C4-2B (cell line): ENCODE measurements around the gene TNFRSF13B.
A peak's percentile ranks its signal among the peaks of the same experiment; 100 is the strongest.

Experiments
- H3K27ac ChIP-seq: fragments of 450-650 bp; 2 replicates; pipeline ENCODE4 v1.5.1; 2017
- ZFX ChIP-seq: fragments of 450-650 bp; IDR thresholded peaks from 2 replicates; pipeline ENCODE4 v1.6.1; 2017
- TF ChIP-seq, protein P1 (sequence below): fragments of 450-650 bp; conservative IDR thresholded peaks from 2 replicates; pipeline ENCODE4 v1.5.1; 2017; ENCODE audit warnings: mild to moderate bottlenecking

The TNFRSF13B gene

DNA sequence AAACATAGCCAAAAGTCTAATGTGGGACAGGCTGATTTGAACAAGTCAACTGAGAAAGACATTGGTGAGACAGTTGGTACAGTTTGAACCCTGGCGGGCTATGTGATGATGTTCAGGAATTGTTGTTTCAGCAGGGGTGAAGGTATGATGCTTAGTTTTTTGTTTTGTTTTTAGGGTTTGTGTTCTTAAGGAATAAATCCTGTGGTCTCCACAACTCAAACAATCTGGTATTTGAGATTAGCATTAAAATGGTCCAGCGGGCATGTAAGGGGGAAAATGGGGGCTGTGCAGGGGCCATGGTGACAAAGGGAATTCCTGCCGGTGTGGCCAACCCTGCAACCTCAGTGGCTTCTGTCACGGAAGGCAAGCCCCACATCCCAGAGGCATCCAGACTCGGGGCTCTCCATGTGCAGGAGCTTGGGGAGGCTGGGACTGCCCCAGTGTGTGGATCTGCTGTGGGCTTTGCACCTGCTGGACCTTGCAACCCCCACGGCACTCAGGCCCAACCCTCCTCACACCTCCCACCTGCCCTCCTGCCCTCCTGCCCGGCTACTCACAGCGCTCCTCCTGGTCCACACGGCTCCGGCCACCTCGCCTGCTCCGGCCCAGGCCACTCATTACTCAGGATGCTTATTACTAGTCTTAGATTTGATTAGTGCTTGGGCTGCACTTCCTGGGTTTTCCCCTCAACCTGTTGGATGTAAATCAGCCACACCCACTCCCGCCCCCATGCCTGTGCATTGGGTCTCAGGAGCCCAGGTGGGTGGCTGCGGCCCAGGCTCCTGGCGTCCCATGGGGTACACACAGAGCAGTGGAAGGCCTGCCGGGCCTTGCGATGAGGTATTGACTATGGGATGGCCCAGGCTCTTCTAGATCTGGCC lies at the start of gene TNFRSF13B:
Gene TNFRSF13B, minus strand, starts transcription at position 661 of the 881 bp plus-strand sequence. Its CDS starts 43 bp downstream, at position 618.
- no peak for TF ChIP-seq ZFX
- TF ChIP-seq, protein P1, sequence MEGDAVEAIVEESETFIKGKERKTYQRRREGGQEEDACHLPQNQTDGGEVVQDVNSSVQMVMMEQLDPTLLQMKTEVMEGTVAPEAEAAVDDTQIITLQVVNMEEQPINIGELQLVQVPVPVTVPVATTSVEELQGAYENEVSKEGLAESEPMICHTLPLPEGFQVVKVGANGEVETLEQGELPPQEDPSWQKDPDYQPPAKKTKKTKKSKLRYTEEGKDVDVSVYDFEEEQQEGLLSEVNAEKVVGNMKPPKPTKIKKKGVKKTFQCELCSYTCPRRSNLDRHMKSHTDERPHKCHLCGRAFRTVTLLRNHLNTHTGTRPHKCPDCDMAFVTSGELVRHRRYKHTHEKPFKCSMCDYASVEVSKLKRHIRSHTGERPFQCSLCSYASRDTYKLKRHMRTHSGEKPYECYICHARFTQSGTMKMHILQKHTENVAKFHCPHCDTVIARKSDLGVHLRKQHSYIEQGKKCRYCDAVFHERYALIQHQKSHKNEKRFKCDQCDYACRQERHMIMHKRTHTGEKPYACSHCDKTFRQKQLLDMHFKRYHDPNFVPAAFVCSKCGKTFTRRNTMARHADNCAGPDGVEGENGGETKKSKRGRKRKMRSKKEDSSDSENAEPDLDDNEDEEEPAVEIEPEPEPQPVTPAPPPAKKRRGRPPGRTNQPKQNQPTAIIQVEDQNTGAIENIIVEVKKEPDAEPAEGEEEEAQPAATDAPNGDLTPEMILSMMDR: no peak
- H3K27ac ChIP-seq: no peak within 1 kb of the TSS

DNA sequence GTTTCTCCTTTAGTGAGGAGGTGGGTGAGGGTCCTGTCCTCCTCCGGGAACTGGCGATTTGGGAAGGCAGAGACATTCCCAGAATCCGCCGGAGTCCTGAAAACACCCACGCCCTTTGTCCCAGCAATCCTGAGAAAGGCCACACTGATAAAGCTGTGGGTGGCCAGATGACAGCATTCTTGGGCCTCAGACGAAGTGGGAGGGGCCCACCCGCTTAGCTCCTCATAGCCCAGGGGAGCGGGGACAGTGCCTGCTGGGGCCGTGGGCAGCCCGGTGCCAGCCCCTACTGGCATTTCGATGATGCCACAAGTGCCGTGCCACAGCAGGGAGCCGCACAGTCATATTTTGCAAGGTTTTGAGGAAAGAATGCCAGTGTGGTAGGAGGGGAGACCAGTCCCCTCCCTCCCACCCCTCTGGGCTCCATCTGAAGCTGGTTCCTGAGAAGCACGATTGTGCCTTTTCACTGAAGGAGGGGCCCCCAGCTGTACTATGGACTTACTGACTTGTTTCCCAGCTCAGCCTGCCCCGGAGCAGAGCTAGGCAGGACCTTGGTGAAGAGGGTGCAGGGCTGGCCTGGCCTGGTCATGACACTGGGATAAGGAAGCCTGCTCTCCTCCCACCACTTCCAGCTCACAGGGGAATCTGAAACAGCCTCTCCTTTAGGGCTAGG lies 49.4 kb upstream of the TNFRSF13B start:
- H3K27ac ChIP-seq: no peak overlapping the region
- TF ChIP-seq, protein P1: no peak
- no peak for TF ChIP-seq ZFX

DNA sequence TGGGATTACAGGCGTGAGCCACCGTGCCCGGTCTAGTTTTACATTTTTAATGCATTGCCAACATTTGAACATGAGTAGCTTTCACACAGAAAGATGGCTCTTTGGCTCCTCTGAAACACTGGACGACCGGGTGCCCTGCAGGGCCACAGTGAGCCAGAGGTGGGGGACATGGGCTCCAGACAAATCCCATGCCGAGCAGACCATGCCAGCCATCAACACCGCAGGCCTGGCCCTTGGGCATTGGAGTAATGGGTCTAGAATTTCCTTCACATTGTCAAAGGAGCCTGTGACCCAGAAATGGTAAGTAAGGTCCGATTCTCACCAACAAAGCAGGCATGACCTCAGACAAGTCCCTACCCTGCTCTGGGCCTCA lies 48.9 kb upstream of the TNFRSF13B start:
- no peak for TF ChIP-seq ZFX
- TF ChIP-seq, protein P1: no peak
- no peak overlapping the region for H3K27ac ChIP-seq

DNA sequence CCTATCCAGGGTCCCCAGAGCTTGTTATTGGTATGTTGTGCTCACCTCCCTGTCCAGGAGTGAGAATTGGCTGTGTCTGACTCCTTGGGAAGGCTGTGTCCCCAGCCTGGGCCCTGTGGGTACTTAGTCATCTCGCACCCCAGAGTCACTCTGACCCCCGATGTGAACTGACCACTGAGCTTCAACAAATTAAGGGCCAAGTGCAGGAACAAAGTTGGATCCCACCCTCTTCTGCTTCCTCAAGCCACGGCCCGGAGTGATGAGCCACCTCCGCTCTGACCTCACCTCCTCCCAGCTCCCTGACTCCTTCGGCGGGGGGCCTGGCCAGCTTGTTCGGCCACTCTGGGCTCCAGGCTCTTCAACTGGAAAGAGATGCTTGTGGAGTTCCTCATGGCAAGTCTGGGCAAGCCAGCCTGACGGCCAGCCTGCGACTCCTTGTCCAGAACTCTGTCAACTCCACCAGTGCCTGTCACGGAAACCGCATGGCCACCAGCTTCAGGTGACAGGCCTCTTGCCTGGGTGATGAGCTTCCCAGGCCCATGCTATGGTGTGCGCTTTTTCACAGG lies 48.1 kb upstream of the TNFRSF13B start:
- TF ChIP-seq, protein P1: no peak
- TF ChIP-seq ZFX: no peak
- H3K27ac ChIP-seq: peak overlapping the region; percentile 72

DNA sequence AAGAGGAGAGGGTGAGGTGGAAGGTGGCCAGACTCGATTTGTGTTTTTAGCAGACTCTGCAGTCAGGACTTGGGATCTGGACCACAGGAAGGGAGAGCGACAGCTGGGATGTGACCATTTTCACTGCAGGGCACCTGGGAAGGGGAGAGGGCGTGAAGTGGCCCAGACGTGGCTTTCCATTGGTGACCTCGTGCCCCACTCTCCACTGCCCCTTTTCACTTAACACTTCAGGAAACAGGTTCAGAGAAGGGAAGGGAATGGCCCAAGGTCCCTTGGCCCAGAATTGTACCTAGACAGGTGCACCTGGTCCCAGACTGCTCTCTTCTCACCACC lies 47.5 kb upstream of the TNFRSF13B start:
- peak overlapping the region; percentile 72 for H3K27ac ChIP-seq
- no peak for TF ChIP-seq ZFX
- TF ChIP-seq, protein P1: no peak

DNA sequence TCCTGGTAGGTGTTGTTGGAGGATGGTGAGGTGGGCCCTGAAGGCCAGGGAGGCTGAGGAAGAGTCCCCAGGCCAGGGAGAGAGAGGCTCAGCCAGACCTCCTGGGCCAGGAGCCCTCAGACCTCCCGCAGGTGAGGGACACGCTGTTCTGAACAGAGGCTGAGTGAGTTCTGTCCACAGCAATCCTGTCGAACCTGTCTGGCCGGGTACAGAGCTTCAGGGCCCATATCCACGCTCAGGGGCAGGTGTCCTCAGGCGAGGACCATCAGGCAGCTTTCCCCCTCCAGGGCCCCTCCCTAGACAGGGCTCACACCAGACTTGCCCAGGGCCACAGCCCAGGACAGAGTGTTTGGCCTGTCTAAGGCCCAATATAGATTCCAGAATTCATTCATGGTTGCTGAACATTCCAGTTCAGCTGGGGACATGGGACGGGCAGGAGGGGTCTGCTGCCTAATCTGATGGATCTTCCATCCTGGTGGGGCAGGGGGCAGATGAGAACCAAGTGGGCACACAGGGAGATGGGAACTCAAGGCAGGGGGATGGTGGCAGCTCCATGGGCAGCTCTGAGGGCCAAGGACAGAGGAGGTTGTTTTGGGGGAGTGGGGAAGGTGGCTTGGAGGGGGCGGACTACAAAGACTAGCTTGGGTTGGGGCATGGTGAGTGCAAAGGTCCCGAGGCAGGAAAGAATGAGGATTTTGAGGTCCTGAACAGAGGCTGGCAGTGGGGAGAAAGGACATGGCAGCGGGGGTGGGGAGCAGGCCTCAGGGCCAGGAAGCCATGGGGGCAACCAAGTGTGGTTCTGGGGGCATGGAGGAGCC lies 46.9 kb upstream of the TNFRSF13B start:
- H3K27ac ChIP-seq: peak overlapping the region; percentile 72
- TF ChIP-seq, protein P1: no peak
- TF ChIP-seq ZFX: peak; percentile 31; the same call in 1 of the 2 replicates
